Prostate gland (tissue), 2 donors: ENCODE measurements around the gene APBB1IP. TPM values are rescaled to one million over a fixed set of nuclear protein-coding genes. Genes with fewer than 3 reads are reported as not detected.

Experiments
- DNase-seq: peaks from one replicate; pipeline ENCODE4 v3.0.0-alpha.2; 2019; ENCODE audit warnings: low spot score
- H3K27ac ChIP-seq, 2 donors: fragments of 200-600 bp; sonication (generic); 2 replicates each; pipeline ENCODE4 v1.5.1; 2017 to 2019
- H3K27me3 ChIP-seq: fragments of 200-600 bp; sonication (generic); replicated peaks from 2 replicates; pipeline ENCODE4 v1.5.1; 2019; ENCODE audit not compliant: insufficient read depth
- H3K36me3 ChIP-seq, 2 donors: fragments of 200-600 bp; sonication (generic); 1 replicate in 1 of 2; 2 replicates in 1 of 2; pipeline versions ENCODE4 v1.5.1 to v1.8.1; 2017 to 2019
- H3K4me1 ChIP-seq: fragments of 200-600 bp; sonication (generic); replicated peaks from 2 replicates; pipeline ENCODE4 v1.5.1; 2019
- H3K4me3 ChIP-seq, 2 donors: fragments of 200-600 bp; sonication (generic); 2 replicates each; pipeline ENCODE4 v1.5.1; 2017 to 2019
- H3K9me3 ChIP-seq: fragments of 200-600 bp; sonication (generic); 2 replicates; pipeline ENCODE4 v1.5.1; 2017
- CTCF ChIP-seq, 4 experiments: fragments of 200-600 bp in 2 of 4; fragments of 450-650 bp in 2 of 4; sonication (generic) in 2 of 4; IDR thresholded peaks; 1 replicate in 3 of 4; 2 replicates in 1 of 4; pipeline ENCODE4 v1.5.1; 2016 to 2019; ENCODE audit warnings: antibody characterized with exemption in 4 of 4, mild to moderate bottlenecking in 2 of 4, moderate library complexity in 2 of 4
- POLR2A ChIP-seq: fragments of 450-650 bp; IDR thresholded peaks from one replicate; pipeline ENCODE4 v1.6.1; 2016; ENCODE audit warnings: antibody characterized with exemption, mild to moderate bottlenecking
- POLR2AphosphoS5 ChIP-seq: sonication (generic); formaldehyde crosslinking; IDR thresholded peaks from one replicate; pipeline ENCODE4 v1.6.1; 2017; ENCODE audit warnings: antibody characterized with exemption
- WGBS: methylation state at CpG from one replicate; pipeline ENCODE4 v1.1.5; 2018; 5-methylcytosine and 5-hydroxymethylcytosine counted together
- intact Hi-C: fragments of 100-400 bp; cut with DNase I; formaldehyde crosslinking; loops from one replicate; pipeline ENCODE4 v1.14.2; 2022
- total RNA-seq, 2 donors: library from RNA; depleted of rRNA; stranded (reverse); fragments of >200 nt; gene quantifications; one replicate each; pipeline ENCODE4 v1.1.0, GENCODE V29; 2016

APBB1IP gene
- total RNA-seq, 2 donors from 2014 or later = 1.3 to 3.1 TPM

GRCh38 chr10:26445411-26446031 is 7.4 kb downstream of the APBB1IP start:
- Histone ChIP-seq H3K4me3 (no peak overlapping the region), H3K27me3 (no peaks in the 10 kb centered on the region), H3K4me1 (no peaks in the 10 kb centered on the region), H3K36me3 (no peaks in the 10 kb centered on the region), H3K27ac (no peak overlapping the region), H3K9me3 (no peaks in the 10 kb centered on the region)
- DNase-seq = no peak
- intact Hi-C loops = no loop called here
- WGBS = 84% methylated on average over 8 of the region's 8 CpGs
- TF ChIP-seq POLR2A = no peak
- TF ChIP-seq POLR2AphosphoS5 = no peak
- TF ChIP-seq CTCF (IDR thresholded peaks at IDR 0.05) = no peak

DNA sequence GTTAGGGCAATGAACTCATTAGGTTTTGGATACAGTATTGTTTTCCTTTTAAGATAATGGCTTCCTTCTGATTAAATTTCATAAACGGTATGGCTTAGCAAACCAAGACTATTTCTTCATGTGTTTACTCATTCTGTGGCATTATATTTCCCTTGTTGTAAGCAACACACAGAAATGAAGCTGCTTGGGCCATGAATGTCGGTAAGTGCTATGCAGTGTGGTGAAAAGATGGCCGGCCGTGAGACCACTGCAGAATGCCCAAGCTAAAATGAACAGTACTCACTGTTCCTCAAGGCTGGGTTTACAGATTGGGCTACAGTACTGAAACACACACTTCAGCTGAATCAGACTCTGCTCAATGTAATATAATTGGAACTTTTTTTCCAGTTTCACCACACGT is 8.1 kb downstream of the APBB1IP start:
- WGBS = 77% methylated on average over 5 of the region's 5 CpGs
- no peak for DNase-seq
- intact Hi-C loops = no loop called here
- Histone ChIP-seq H3K4me1 (no peaks in the 10 kb centered on the region), H3K4me3 (no peak overlapping the region), H3K27ac (no peak overlapping the region), H3K27me3 (no peaks in the 10 kb centered on the region), H3K36me3 (no peaks in the 10 kb centered on the region), H3K9me3 (no peaks in the 10 kb centered on the region)
- no peak for TF ChIP-seq POLR2A
- no peak for TF ChIP-seq POLR2AphosphoS5
- no peak for TF ChIP-seq CTCF (IDR thresholded peaks at IDR 0.05)

DNA sequence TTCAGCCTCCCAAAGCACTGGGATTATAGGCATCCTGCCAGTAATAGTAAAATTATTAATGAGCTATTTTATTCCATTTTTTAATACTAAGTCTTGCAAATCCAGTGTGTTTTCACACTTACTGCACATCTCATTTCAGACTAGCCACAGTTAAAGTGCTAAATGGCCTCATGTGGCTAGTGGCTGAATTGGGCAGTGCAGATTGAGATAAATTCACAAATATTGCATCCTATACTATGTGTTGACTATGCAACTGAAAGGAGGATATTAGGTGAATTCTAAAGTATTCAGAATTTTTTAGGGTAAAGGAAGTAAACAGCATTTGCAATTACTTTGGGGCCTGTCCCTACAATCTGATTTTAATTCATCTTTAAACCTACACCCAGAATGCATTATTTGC is 10.2 kb downstream of the APBB1IP start:
- H3K9me3 ChIP-seq = no peaks in the 10 kb centered on the region
- DNase-seq = no peak
- no peak overlapping the region for H3K27ac ChIP-seq
- H3K27me3 ChIP-seq = no peaks in the 10 kb centered on the region
- no peak overlapping the region for H3K4me3 ChIP-seq
- no peaks in the 10 kb centered on the region for H3K36me3 ChIP-seq
- TF ChIP-seq POLR2AphosphoS5 = no peak
- TF ChIP-seq POLR2A = no peak
- TF ChIP-seq CTCF (IDR thresholded peaks at IDR 0.05) = no peak
- H3K4me1 ChIP-seq = no peaks in the 10 kb centered on the region
- intact Hi-C loops = no loop called here

- intact Hi-C loops = no loop called here
- no peak for TF ChIP-seq POLR2AphosphoS5
- no peak for TF ChIP-seq CTCF (IDR thresholded peaks at IDR 0.05)
- TF ChIP-seq POLR2A = no peak
- DNase-seq = no peak
- Histone ChIP-seq H3K27ac (no peak overlapping the region), H3K9me3 (no peaks in the 10 kb centered on the region), H3K4me3 (no peak overlapping the region), H3K4me1 (no peaks in the 10 kb centered on the region), H3K27me3 (no peaks in the 10 kb centered on the region), H3K36me3 (no peaks in the 10 kb centered on the region)
- 85% methylated on average over 8 of the region's 8 CpGs for WGBS
Measured at GRCh38 chr10:26448706-26449435, 10.7 kb downstream of the APBB1IP start.

- no peaks in the 10 kb centered on the region for H3K9me3 ChIP-seq
- intact Hi-C loops = no loop called here
- whole genome bisulfite sequencing = 78% methylated on average over 3 of the region's 3 CpGs
- H3K4me3 ChIP-seq = no peak overlapping the region
- no peak for DNase-seq
- TF ChIP-seq CTCF (IDR thresholded peaks at IDR 0.05) (no peak), POLR2AphosphoS5 (no peak), POLR2A (no peak)
- no peaks in the 10 kb centered on the region for H3K4me1 ChIP-seq
- H3K27me3 ChIP-seq = no peaks in the 10 kb centered on the region
- no peak overlapping the region for H3K27ac ChIP-seq
- H3K36me3 ChIP-seq = no peaks in the 10 kb centered on the region
Measured at GRCh38 chr10:26449726-26450125, 11.6 kb downstream of the APBB1IP start.
